HepG2 (cell line): Measurements from ENCODE around the gene SNX21. TPM values are rescaled to one million over a fixed set of nuclear protein-coding genes. Genes with fewer than 3 reads are reported as not detected.
A peak's percentile ranks its signal among the peaks of the same experiment; 100 is the strongest.

Experiments
- ATAC-seq: fragments of 200-7000 bp; cut with Tn5 transposase; 3 replicates; pipeline ENCODE4 v1.9.1; 2020; ENCODE audit warnings: mild to moderate bottlenecking, moderate library complexity
- BruUV-seq: library from RNA; stranded (reverse); fragments of 400-500 nt; replicated peaks from 2 replicates; lab custom pipeline; 2021; lab: Mats Ljungman, UMichigan
- CTCF ChIA-PET: fragments of 300-600 bp; formaldehyde crosslinking; extraction: SDS; loops from one replicate; lab custom pipeline; 2021; ENCODE audit warnings: low total read pairs, inconsistent platforms, low intra/inter-chr PET ratio; lab: Yijun Ruan, JAX
- POLR2A ChIA-PET: fragments of 350-600 bp; sonication (Branson Sonifier 250); formaldehyde crosslinking; loops from one replicate; lab custom pipeline; 2020; ENCODE audit warnings: antibody characterized with exemption, inconsistent platforms; lab: Yijun Ruan, JAX
- DNase-seq: peaks from one replicate; pipeline ENCODE4 v3.0.0-alpha.2; 2015; ENCODE audit warnings: low spot score
- FAIRE-seq: peaks from 3 replicates; lab custom pipeline; 2011; peaks lifted over from hg19 to GRCh38; lab: Jason Lieb, UNC
- H2AFZ ChIP-seq: one replicate; pipeline ENCODE4 v1.6.1; 2011; ENCODE audit warnings: low read length, inconsistent platforms
- H3K27ac ChIP-seq: fragments of 300-600 bp; 3 replicates; pipeline ENCODE4 v1.8.0; 2011; ENCODE audit warnings: mixed run types, mild to moderate bottlenecking, mixed read lengths, low read length, inconsistent platforms; ENCODE audit not compliant: insufficient read depth; ENCODE audit errors: extremely low read length
- H3K27me3 ChIP-seq, 2 experiments: fragments of 200-600 bp in 1 of 2; 2 replicates in 1 of 2; 3 replicates in 1 of 2; pipeline versions ENCODE4 v1.6.0 to v1.8.0; 2011; ENCODE audit warnings: low read length in 2 of 2, mild to moderate bottlenecking in 2 of 2, moderate library complexity in 2 of 2, inconsistent platforms in 1 of 2; ENCODE audit not compliant: insufficient read depth in 2 of 2, control insufficient read depth in 1 of 2
- H3K36me3 ChIP-seq, 2 experiments: fragments of 200-600 bp in 1 of 2; replicated peaks in 1 of 2; 2 replicates in 1 of 2; 3 replicates in 1 of 2; pipeline versions ENCODE4 v1.5.1 to v1.8.0; 2011; ENCODE audit warnings: low read length in 2 of 2, inconsistent platforms in 1 of 2; ENCODE audit not compliant: insufficient read depth in 2 of 2, control insufficient read depth in 1 of 2
- H3K4me1 ChIP-seq: 2 replicates; pipeline ENCODE4 v1.5.1; 2012; ENCODE audit warnings: low read length, inconsistent platforms; ENCODE audit not compliant: insufficient read depth
- H3K4me2 ChIP-seq: 2 replicates; pipeline ENCODE4 v1.6.0; 2011; ENCODE audit warnings: low read depth, low read length, inconsistent platforms
- H3K4me3 ChIP-seq, 3 experiments: fragments of 200-600 bp in 1 of 3; sonication (generic), shearing (Covaris generic) in 1 of 3; replicated peaks in 1 of 3; 2 replicates each; pipeline ENCODE4 v1.5.1; 2011 to 2016; ENCODE audit warnings: low read length in 3 of 3, inconsistent platforms in 2 of 3, low read depth in 2 of 3, mild to moderate bottlenecking in 2 of 3, control low read depth in 1 of 3, mixed read lengths in 1 of 3; ENCODE audit not compliant: insufficient read depth in 1 of 3
- H3K79me2 ChIP-seq: one replicate; pipeline ENCODE4 v1.6.1; 2011; ENCODE audit warnings: low read length, inconsistent platforms; ENCODE audit not compliant: insufficient read depth
- H3K9ac ChIP-seq: 2 replicates; pipeline ENCODE4 v1.6.0; 2011; ENCODE audit warnings: mild to moderate bottlenecking, low read depth, low read length, inconsistent platforms; ENCODE audit not compliant: insufficient read depth
- H3K9me3 ChIP-seq: 2 replicates; pipeline ENCODE4 v1.5.1; 2012; ENCODE audit warnings: mild to moderate bottlenecking, low read length
- H4K20me1 ChIP-seq: 2 replicates; pipeline ENCODE4 v1.6.0; 2011; ENCODE audit warnings: inconsistent platforms, mild to moderate bottlenecking, low read length, moderate library complexity; ENCODE audit not compliant: insufficient read depth
- AGO1 ChIP-seq: fragments of 200-400 bp; formaldehyde crosslinking; IDR thresholded peaks from 2 replicates; pipeline ENCODE4 v1.6.1; 2017; ENCODE audit warnings: mild to moderate bottlenecking, low read depth, low read length, moderate library complexity; ENCODE audit not compliant: poor library complexity, severe bottlenecking
- AGO2 ChIP-seq: fragments of 200-400 bp; formaldehyde crosslinking; optimal IDR thresholded peaks from 2 replicates; pipeline ENCODE3; 2017; ENCODE audit warnings: mild to moderate bottlenecking, low read depth, low read length, moderate library complexity
- HDAC1 ChIP-seq: sonication (generic); formaldehyde crosslinking; IDR thresholded peaks from 2 replicates; pipeline ENCODE4 v1.5.1; 2020; ENCODE audit warnings: mild to moderate bottlenecking, missing genetic modification reagents
- HNRNPL ChIP-seq: fragments of 200-400 bp; formaldehyde crosslinking; IDR thresholded peaks from 2 replicates; pipeline ENCODE4 v1.6.1; 2017; ENCODE audit warnings: mild to moderate bottlenecking, low read depth, low read length
- HNRNPLL ChIP-seq: fragments of 200-400 bp; formaldehyde crosslinking; IDR thresholded peaks from 2 replicates; pipeline ENCODE4 v1.6.1; 2017; ENCODE audit warnings: mild to moderate bottlenecking, low read depth, low read length; ENCODE audit not compliant: poor library complexity, severe bottlenecking
- ISL2 ChIP-seq: sonication (generic); formaldehyde crosslinking; IDR thresholded peaks from 2 replicates; pipeline ENCODE4 v1.5.0; 2020; ENCODE audit warnings: missing genetic modification reagents
- KLF11 ChIP-seq: IDR thresholded peaks from 2 replicates; pipeline ENCODE4 v1.6.1; 2016; ENCODE audit warnings: missing compliant biosample characterization
- PHF8 ChIP-seq: sonication (generic); formaldehyde crosslinking; IDR thresholded peaks from 2 replicates; pipeline ENCODE4 v1.5.0; 2020; ENCODE audit warnings: missing genetic modification reagents
- SOX5 ChIP-seq: IDR thresholded peaks from 2 replicates; pipeline ENCODE4 v1.6.1; 2016; ENCODE audit warnings: borderline replicate concordance
- SP4 ChIP-seq: sonication (generic); formaldehyde crosslinking; IDR thresholded peaks from 2 replicates; pipeline ENCODE4 v1.8.1; 2023; ENCODE audit warnings: mild to moderate bottlenecking, missing genetic modification reagents
- STAG1 ChIP-seq: sonication (generic); formaldehyde crosslinking; IDR thresholded peaks from 2 replicates; pipeline ENCODE4 v1.4.0; 2020; ENCODE audit warnings: missing genetic modification reagents
- ZFP41 ChIP-seq: sonication (generic); formaldehyde crosslinking; IDR thresholded peaks from 2 replicates; pipeline ENCODE4 v1.4.0; 2020; ENCODE audit warnings: mild to moderate bottlenecking, missing genetic modification reagents, borderline replicate concordance
- ZNF432 ChIP-seq: sonication (generic); formaldehyde crosslinking; IDR thresholded peaks from 2 replicates; pipeline ENCODE4 v1.5.0; 2020; ENCODE audit warnings: missing genetic modification reagents, mild to moderate bottlenecking, borderline replicate concordance
- ZNF83 ChIP-seq: sonication (generic); formaldehyde crosslinking; IDR thresholded peaks from 2 replicates; pipeline ENCODE4 v1.4.0; 2020; ENCODE audit warnings: missing genetic modification reagents, mild to moderate bottlenecking, borderline replicate concordance
- WGBS: methylation state at CpG from one replicate; pipeline ENCODE4 v1.1.6; 2017; ENCODE audit warnings: low lambda C conversion rate; 5-methylcytosine and 5-hydroxymethylcytosine counted together
- in situ Hi-C: cut with HindIII; loops from 2 replicates; pipeline ENCODE4 v1.10.0; 2017; ENCODE audit warnings: low pct_unique_long_range_greater_than_20kb; ENCODE audit not compliant: extremely low pct_ligation_motif_present
- intact Hi-C: fragments of 100-400 bp; cut with micrococcal nuclease; formaldehyde crosslinking; loops from one replicate; pipeline ENCODE4 v1.10.0; 2022; ENCODE audit not compliant: unreplicated experiment
- polyA plus RNA-seq, 8 experiments: library from polyadenylated mRNA; depleted of rRNA in 3 of 8; stranded (reverse) in 7 of 8; unstranded in 1 of 8; fragments of >200 nt; fragmentation: Illumina TruSeq in 4 of 8; extraction: Trizol in 4 of 8; gene quantifications; 2 replicates each; pipeline versions ENCODE4 v1.2.1 to v1.2.3, GENCODE V29; 2011 to 2016; ENCODE audit warnings: low read depth in 4 of 8, missing spikeins in 1 of 8, mixed read lengths in 1 of 8; ENCODE audit not compliant: insufficient read depth in 1 of 8
- total RNA-seq, 5 experiments: library from RNA; depleted of rRNA; stranded (reverse); fragments of >200 nt; fragmentation: Illumina TruSeq; extraction: Trizol; gene quantifications; 2 replicates each; pipeline ENCODE4 v1.2.3, GENCODE V29; 2016; ENCODE audit warnings: low read depth in 1 of 5
- TF ChIP-seq, protein P1 (sequence below): sonication (generic); formaldehyde crosslinking; IDR thresholded peaks from one replicate; pipeline ENCODE4 v1.5.1; 2020; ENCODE audit warnings: mild to moderate bottlenecking, missing genetic modification reagents; ENCODE audit errors: not compliant biosample characterization

SNX21 gene
- total and polyA plus RNA-seq, 2 of the 13 experiments (the other 11 are each of a cell fraction or from before 2014, with no cell fraction given), result 7.7 to 12.8 TPM

DNA sequence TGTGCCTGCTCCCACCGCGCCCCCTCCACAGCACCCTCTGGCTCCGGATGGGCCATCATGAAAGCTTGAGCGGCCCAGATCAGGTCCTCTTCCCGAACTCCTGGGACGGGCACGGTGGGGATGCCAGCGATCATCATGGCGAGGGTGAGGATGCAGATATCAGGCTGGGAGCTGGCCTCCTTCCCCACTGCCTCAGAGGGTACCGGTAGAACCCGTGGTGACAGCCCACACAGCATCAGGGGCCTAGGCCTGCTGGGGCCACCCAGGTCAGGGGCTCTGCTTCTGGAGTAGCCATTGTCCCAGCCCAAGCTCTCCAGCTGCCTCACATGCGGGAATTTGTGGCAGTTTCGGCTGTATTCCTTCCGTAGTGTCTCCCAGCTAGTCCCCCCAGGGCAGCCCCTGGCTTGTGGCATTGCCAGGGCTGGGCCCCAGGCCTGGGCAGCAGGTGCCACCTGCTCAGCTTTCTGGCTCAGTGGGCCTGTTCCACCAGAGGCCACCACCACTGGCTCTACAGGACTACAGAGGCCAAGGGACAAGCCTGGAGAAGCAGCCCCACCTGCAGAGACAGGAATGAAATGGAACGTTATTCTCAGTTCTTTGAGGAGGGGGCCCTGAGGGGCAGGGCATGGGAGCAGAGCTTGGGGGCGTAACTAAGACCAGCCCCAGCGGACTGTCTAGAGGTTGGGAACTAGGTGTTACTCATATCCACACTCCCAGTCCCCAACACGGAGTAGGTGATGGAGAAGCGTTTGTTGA, 53.2 kb downstream of the SNX21 start:
- Histone ChIP-seq H3K4me3 (no peak overlapping the region), H3K36me3 (peaks cover 21 to 44% of the 10 kb centered on the region in 2 experiments), H3K4me1 (peaks cover 46% of the 10 kb centered on the region), H3K9me3 (no peaks in the 10 kb centered on the region), H4K20me1 (no peaks in the 10 kb centered on the region), H2AFZ (no peak overlapping the region), H3K4me2 (no peak overlapping the region), H3K9ac (no peak overlapping the region), H3K27me3 (no peaks in the 10 kb centered on the region), H3K27ac (no peak overlapping the region), H3K79me2 (peaks cover 32% of the 10 kb centered on the region)
- no peak for DNase-seq
- intact Hi-C loops, result loop anchor here (10.0 kb wide), 1 partner anchor 92 kb away; the partner anchor contains the start of genes DNTTIP1 and WFDC3
- WGBS, result 97% methylated on average over 19 of the region's 19 CpGs
- in situ Hi-C loops, result no loop called here
- ChIA-PET CTCF (interaction anchor here (0.6 kb wide), 1 partner anchor 61 kb away, joined by 3 read pairs; no protein-coding TSS in a partner anchor), POLR2A (interaction anchor here (1.5 to 7.5 kb wide), 5 partner anchors 18 to 60 kb away, joined by 4 to 78 read pairs (median 12); partner anchors contain the start of genes PCIF1 and SNX21)
- ATAC-seq, result no peak
- FAIRE-seq, result no peak
- no TSS peak for BruUV-seq
- no peak for TF ChIP-seq HDAC1 (CRISPR knock-in tag)
- peak; percentile 72; the same call in 1 of the 2 replicates for TF ChIP-seq HNRNPL
- TF ChIP-seq KLF11 (CRISPR knock-in tag), result no peak
- TF ChIP-seq AGO2, result peak; percentile 98
- 0 out of 2 replicates have a peak, but pooled peaks have one; percentile 23 for TF ChIP-seq ZNF83
- peak; percentile 15 for TF ChIP-seq HNRNPLL
- no peak for TF ChIP-seq ISL2 (CRISPR knock-in tag)
- TF ChIP-seq PHF8, result 0 out of 2 replicates have a peak, but pooled peaks have one; percentile 16
- TF ChIP-seq STAG1, result peak; percentile 29; the same call in 1 of the 2 replicates
- TF ChIP-seq, protein P1, sequence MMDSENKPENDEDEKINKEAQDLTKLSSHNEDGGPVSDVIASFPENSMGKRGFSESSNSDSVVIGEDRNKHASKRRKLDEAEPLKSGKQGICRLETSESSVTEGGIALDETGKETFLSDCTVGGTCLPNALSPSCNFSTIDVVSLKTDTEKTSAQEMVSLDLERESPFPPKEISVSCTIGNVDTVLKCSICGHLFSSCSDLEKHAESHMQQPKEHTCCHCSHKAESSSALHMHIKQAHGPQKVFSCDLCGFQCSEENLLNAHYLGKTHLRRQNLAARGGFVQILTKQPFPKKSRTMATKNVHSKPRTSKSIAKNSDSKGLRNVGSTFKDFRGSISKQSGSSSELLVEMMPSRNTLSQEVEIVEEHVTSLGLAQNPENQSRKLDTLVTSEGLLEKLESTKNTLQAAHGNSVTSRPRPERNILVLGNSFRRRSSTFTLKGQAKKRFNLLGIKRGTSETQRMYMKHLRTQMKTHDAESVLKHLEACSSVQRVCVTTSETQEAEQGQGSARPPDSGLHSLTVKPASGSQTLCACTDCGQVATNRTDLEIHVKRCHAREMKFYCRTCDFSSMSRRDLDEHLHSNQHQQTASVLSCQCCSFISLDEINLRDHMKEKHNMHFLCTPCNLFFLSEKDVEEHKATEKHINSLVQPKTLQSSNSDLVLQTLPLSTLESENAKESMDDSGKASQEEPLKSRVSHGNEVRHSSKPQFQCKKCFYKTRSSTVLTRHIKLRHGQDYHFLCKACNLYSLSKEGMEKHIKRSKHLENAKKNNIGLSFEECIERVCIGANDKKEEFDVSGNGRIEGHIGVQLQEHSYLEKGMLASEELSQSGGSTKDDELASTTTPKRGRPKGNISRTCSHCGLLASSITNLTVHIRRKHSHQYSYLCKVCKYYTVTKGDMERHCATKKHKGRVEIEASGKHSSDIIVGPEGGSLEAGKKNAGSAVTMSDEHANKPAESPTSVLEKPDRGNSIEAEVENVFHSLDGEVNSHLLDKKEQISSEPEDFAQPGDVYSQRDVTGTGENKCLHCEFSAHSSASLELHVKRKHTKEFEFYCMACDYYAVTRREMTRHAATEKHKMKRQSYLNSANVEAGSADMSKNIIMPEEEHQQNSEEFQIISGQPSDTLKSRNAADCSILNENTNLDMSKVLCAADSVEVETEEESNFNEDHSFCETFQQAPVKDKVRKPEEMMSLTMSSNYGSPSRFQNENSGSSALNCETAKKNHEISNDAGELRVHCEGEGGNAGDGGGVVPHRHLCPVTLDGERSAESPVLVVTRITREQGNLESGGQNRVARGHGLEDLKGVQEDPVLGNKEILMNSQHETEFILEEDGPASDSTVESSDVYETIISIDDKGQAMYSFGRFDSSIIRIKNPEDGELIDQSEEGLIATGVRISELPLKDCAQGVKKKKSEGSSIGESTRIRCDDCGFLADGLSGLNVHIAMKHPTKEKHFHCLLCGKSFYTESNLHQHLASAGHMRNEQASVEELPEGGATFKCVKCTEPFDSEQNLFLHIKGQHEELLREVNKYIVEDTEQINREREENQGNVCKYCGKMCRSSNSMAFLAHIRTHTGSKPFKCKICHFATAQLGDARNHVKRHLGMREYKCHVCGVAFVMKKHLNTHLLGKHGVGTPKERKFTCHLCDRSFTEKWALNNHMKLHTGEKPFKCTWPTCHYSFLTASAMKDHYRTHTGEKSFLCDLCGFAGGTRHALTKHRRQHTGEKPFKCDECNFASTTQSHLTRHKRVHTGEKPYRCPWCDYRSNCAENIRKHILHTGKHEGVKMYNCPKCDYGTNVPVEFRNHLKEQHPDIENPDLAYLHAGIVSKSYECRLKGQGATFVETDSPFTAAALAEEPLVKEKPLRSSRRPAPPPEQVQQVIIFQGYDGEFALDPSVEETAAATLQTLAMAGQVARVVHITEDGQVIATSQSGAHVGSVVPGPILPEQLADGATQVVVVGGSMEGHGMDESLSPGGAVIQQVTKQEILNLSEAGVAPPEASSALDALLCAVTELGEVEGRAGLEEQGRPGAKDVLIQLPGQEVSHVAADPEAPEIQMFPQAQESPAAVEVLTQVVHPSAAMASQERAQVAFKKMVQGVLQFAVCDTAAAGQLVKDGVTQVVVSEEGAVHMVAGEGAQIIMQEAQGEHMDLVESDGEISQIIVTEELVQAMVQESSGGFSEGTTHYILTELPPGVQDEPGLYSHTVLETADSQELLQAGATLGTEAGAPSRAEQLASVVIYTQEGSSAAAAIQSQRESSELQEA, result no peak
- 0 out of 2 replicates have a peak, but pooled peaks have one; percentile 47 for TF ChIP-seq ZFP41 (CRISPR knock-in tag)
- TF ChIP-seq SOX5 (CRISPR knock-in tag), result no peak
- TF ChIP-seq SP4 (CRISPR knock-in tag), result peak; percentile 45; the same call in 1 of the 2 replicates
- TF ChIP-seq ZNF432 (CRISPR knock-in tag), result no peak
- TF ChIP-seq AGO1, result peak; percentile 59
